Measurements from ENCODE around the gene MYO5A.

MYO5A gene

DNA sequence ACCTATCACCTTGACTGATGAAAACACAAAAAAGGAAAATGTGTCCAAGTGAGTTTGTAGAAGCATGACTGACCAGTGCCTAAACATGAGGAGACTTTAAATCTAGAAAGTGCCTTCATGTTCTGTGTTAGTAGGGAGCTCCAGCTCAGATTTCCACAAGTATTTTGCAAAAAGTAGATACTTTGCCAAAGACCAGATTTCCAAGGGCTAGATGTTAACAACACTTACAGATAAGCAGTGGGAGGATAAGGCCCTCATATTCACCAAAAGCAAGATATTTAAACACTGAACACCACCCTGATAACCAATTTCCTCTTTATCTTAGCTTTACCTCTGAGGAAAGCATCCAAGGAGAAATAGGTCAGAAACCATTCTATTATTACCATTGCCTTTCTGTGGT is 91.0 kb downstream of the MYO5A start:
- H4K91ac ChIP-seq (ENCODE audit: low read length), result no peak overlapping the region
- no peak overlapping the region for H3K14ac ChIP-seq (ENCODE audit: low read length in 2 of 2)
- no peaks in the 10 kb centered on the region for H3K9me3 ChIP-seq (ENCODE audit: control insufficient read depth, low read length)
- peaks cover 0 to 2% of the 10 kb centered on the region in 2 experiments for H3K36me3 ChIP-seq (ENCODE audit: control insufficient read depth in 1 of 2, insufficient read depth in 2 of 2, low read depth in 1 of 2, low read length in 2 of 2)
- H2AFZ ChIP-seq (ENCODE audit: low read depth, low read length), result no peak overlapping the region
- no peak overlapping the region for H3K4me2 ChIP-seq (ENCODE audit: low read length, poor library complexity, severe bottlenecking)
- no peak overlapping the region for H4K8ac ChIP-seq (ENCODE audit: low read length)
- no peak overlapping the region for H3K4ac ChIP-seq (ENCODE audit: low read depth in 1 of 2, low read length in 2 of 2)
- no peak overlapping the region for H3K9ac ChIP-seq (ENCODE audit: low read length)
- no peaks in the 10 kb centered on the region for H3K27me3 ChIP-seq (ENCODE audit: control insufficient read depth in 1 of 2, insufficient read depth in 1 of 2, low read length in 2 of 2)
- peaks cover 21% of the 10 kb centered on the region for H3K79me1 ChIP-seq (replicated peaks; ENCODE audit: low read length, poor library complexity, severe bottlenecking)
- no peak overlapping the region for H3K4me3 ChIP-seq (ENCODE audit: insufficient read depth in 1 of 2, low read depth in 1 of 2, low read length in 2 of 2)
- no peak overlapping the region for H2BK12ac ChIP-seq (ENCODE audit: low read length in 2 of 2)
- H2BK120ac ChIP-seq (ENCODE audit: low read depth, low read length), result no peak overlapping the region
- H3K18ac ChIP-seq (ENCODE audit: low read depth in 1 of 2, low read length in 2 of 2), result no peak overlapping the region
- peaks cover 2% of the 10 kb centered on the region for H3K4me1 ChIP-seq (ENCODE audit: control insufficient read depth, insufficient read depth, low read depth, low read length)
- no peak overlapping the region for H2BK5ac ChIP-seq (ENCODE audit: low read depth, low read length, poor library complexity, severe bottlenecking)
- H2AK5ac ChIP-seq (ENCODE audit: low read length, severe bottlenecking), result no peak overlapping the region
- no peak overlapping the region for H3K23ac ChIP-seq (ENCODE audit: low read length in 2 of 2)
- DNase-seq, result no peak
- no peak overlapping the region for H3K27ac ChIP-seq (ENCODE audit: low read length, poor library complexity, severe bottlenecking)
- no peak overlapping the region for H2BK15ac ChIP-seq (ENCODE audit: low read depth, poor library complexity, severe bottlenecking)

DNA sequence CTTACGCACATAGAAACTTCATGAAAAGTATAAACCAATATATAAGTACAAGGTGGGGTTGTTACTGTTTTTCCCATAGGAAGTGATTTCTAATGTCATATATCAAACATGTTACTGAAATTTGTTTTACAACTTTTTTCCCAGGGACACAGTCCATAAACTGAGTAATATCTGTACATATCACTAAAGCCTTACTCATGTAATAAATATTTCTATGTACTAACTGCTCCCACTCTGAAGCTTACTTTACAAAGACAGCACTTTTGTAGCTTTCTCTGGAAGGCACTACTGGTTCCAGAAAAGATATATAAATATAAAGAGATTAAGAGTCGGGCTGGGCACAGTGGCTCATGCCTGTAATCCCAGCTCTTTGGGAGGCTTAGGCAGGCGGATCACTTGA is 91.7 kb downstream of the MYO5A start:
- no peaks in the 10 kb centered on the region for H3K27me3 ChIP-seq (ENCODE audit: control insufficient read depth in 1 of 2, insufficient read depth in 1 of 2, low read length in 2 of 2)
- no peak overlapping the region for H3K4ac ChIP-seq (ENCODE audit: low read depth in 1 of 2, low read length in 2 of 2)
- H3K27ac ChIP-seq (ENCODE audit: low read length, poor library complexity, severe bottlenecking), result no peak overlapping the region
- no peak overlapping the region for H4K91ac ChIP-seq (ENCODE audit: low read length)
- H3K4me3 ChIP-seq (ENCODE audit: insufficient read depth in 1 of 2, low read depth in 1 of 2, low read length in 2 of 2), result no peak overlapping the region
- H2AK5ac ChIP-seq (ENCODE audit: low read length, severe bottlenecking), result no peak overlapping the region
- WGBS, result 78% methylated on average over 2 of the region's 3 CpGs
- H2BK120ac ChIP-seq (ENCODE audit: low read depth, low read length), result no peak overlapping the region
- H4K8ac ChIP-seq (ENCODE audit: low read length), result no peak overlapping the region
- peaks cover 0 to 6% of the 10 kb centered on the region in 2 experiments for H3K36me3 ChIP-seq (ENCODE audit: control insufficient read depth in 1 of 2, insufficient read depth in 2 of 2, low read depth in 1 of 2, low read length in 2 of 2)
- no peak overlapping the region for H2BK5ac ChIP-seq (ENCODE audit: low read depth, low read length, poor library complexity, severe bottlenecking)
- H2BK12ac ChIP-seq (ENCODE audit: low read length in 2 of 2), result no peak overlapping the region
- H3K4me2 ChIP-seq (ENCODE audit: low read length, poor library complexity, severe bottlenecking), result no peak overlapping the region
- no peaks in the 10 kb centered on the region for H3K9me3 ChIP-seq (ENCODE audit: control insufficient read depth, low read length)
- no peak overlapping the region for H3K14ac ChIP-seq (ENCODE audit: low read length in 2 of 2)
- no peak overlapping the region for H2AFZ ChIP-seq (ENCODE audit: low read depth, low read length)
- no peak for DNase-seq
- no peak overlapping the region for H2BK15ac ChIP-seq (ENCODE audit: low read depth, poor library complexity, severe bottlenecking)
- H3K4me1 ChIP-seq (ENCODE audit: control insufficient read depth, insufficient read depth, low read depth, low read length), result peaks cover 2% of the 10 kb centered on the region
- H3K23ac ChIP-seq (ENCODE audit: low read length in 2 of 2), result no peak overlapping the region
- peaks cover 18% of the 10 kb centered on the region for H3K79me1 ChIP-seq (replicated peaks; ENCODE audit: low read length, poor library complexity, severe bottlenecking)
- H3K18ac ChIP-seq (ENCODE audit: low read depth in 1 of 2, low read length in 2 of 2), result no peak overlapping the region
- no peak overlapping the region for H3K9ac ChIP-seq (ENCODE audit: low read length)

GRCh38 chr15:52434885-52435284 is 93.8 kb downstream of the MYO5A start:
- Histone ChIP-seq H3K27ac (ENCODE audit: low read length, poor library complexity, severe bottlenecking) (no peak overlapping the region), H3K4me2 (ENCODE audit: low read length, poor library complexity, severe bottlenecking) (no peak overlapping the region), H4K91ac (ENCODE audit: low read length) (no peak overlapping the region), H3K4me3 (ENCODE audit: insufficient read depth in 1 of 2, low read depth in 1 of 2, low read length in 2 of 2) (no peak overlapping the region), H3K18ac (ENCODE audit: low read depth in 1 of 2, low read length in 2 of 2) (no peak overlapping the region), H2AK5ac (ENCODE audit: low read length, severe bottlenecking) (no peak overlapping the region), H2AFZ (ENCODE audit: low read depth, low read length) (no peak overlapping the region), H3K36me3 (ENCODE audit: control insufficient read depth in 1 of 2, insufficient read depth in 2 of 2, low read depth in 1 of 2, low read length in 2 of 2) (peaks cover 0 to 10% of the 10 kb centered on the region in 2 experiments), H2BK12ac (ENCODE audit: low read length in 2 of 2) (no peak overlapping the region), H3K79me1 (replicated peaks; ENCODE audit: low read length, poor library complexity, severe bottlenecking) (peaks cover 19% of the 10 kb centered on the region), H3K27me3 (ENCODE audit: control insufficient read depth in 1 of 2, insufficient read depth in 1 of 2, low read length in 2 of 2) (no peaks in the 10 kb centered on the region), H3K9me3 (ENCODE audit: control insufficient read depth, low read length) (no peaks in the 10 kb centered on the region), H4K8ac (ENCODE audit: low read length) (no peak overlapping the region), H3K23ac (ENCODE audit: low read length in 2 of 2) (no peak overlapping the region), H2BK120ac (ENCODE audit: low read depth, low read length) (no peak overlapping the region), H2BK15ac (ENCODE audit: low read depth, poor library complexity, severe bottlenecking) (no peak overlapping the region), H3K4ac (ENCODE audit: low read depth in 1 of 2, low read length in 2 of 2) (no peak overlapping the region), H3K9ac (ENCODE audit: low read length) (no peak overlapping the region), H3K4me1 (ENCODE audit: control insufficient read depth, insufficient read depth, low read depth, low read length) (no peaks in the 10 kb centered on the region), H2BK5ac (ENCODE audit: low read depth, low read length, poor library complexity, severe bottlenecking) (no peak overlapping the region), H3K14ac (ENCODE audit: low read length in 2 of 2) (no peak overlapping the region)
- DNase-seq, result no peak
- 100% methylated on average over 1 of the region's 3 CpGs for whole genome bisulfite sequencing

DNA sequence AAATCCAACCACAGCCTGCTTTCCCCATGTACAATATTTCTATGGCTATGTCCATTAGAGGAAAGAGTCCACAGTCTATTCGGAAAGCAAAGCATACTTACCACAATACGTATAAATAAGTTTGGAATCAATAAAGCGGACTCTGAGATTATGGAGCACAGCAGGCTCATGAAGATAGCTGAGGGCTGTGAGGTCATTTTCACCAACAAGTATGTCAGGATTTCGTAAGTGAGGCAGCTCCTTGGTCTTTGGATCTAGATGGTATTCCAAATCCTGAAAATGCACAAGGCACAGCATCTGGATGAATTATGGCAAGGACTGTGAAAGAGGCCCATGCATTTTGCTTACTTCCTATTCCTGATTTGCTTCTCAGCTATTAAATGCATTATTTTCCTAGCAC is 100.4 kb downstream of the MYO5A start:
- Histone ChIP-seq H4K8ac (ENCODE audit: low read length) (no peak overlapping the region), H3K4me1 (ENCODE audit: control insufficient read depth, insufficient read depth, low read depth, low read length) (peaks cover 3% of the 10 kb centered on the region), H4K91ac (ENCODE audit: low read length) (no peak overlapping the region), H2BK12ac (ENCODE audit: low read length in 2 of 2) (no peak overlapping the region), H3K4me3 (ENCODE audit: insufficient read depth in 1 of 2, low read depth in 1 of 2, low read length in 2 of 2) (peak overlapping the region in 1 of 2 experiments; percentile 13), H3K27me3 (ENCODE audit: control insufficient read depth in 1 of 2, insufficient read depth in 1 of 2, low read length in 2 of 2) (no peaks in the 10 kb centered on the region), H3K36me3 (ENCODE audit: control insufficient read depth in 1 of 2, insufficient read depth in 2 of 2, low read depth in 1 of 2, low read length in 2 of 2) (peaks cover 0 to 23% of the 10 kb centered on the region in 2 experiments), H3K79me1 (replicated peaks; ENCODE audit: low read length, poor library complexity, severe bottlenecking) (peaks cover 9% of the 10 kb centered on the region), H2BK5ac (ENCODE audit: low read depth, low read length, poor library complexity, severe bottlenecking) (no peak overlapping the region), H3K9me3 (ENCODE audit: control insufficient read depth, low read length) (no peaks in the 10 kb centered on the region), H2AK5ac (ENCODE audit: low read length, severe bottlenecking) (no peak overlapping the region), H3K23ac (ENCODE audit: low read length in 2 of 2) (no peak overlapping the region), H2AFZ (ENCODE audit: low read depth, low read length) (no peak overlapping the region), H3K14ac (ENCODE audit: low read length in 2 of 2) (no peak overlapping the region), H3K4ac (ENCODE audit: low read depth in 1 of 2, low read length in 2 of 2) (no peak overlapping the region), H3K27ac (ENCODE audit: low read length, poor library complexity, severe bottlenecking) (no peak overlapping the region), H2BK15ac (ENCODE audit: low read depth, poor library complexity, severe bottlenecking) (no peak overlapping the region), H2BK120ac (ENCODE audit: low read depth, low read length) (no peak overlapping the region), H3K4me2 (ENCODE audit: low read length, poor library complexity, severe bottlenecking) (no peak overlapping the region), H3K18ac (ENCODE audit: low read depth in 1 of 2, low read length in 2 of 2) (no peak overlapping the region), H3K9ac (ENCODE audit: low read length) (peak overlapping the region; percentile 72)
- WGBS, result 94% methylated on average over 3 of the region's 4 CpGs
- DNase-seq, result no peak

Data from mesenchymal stem cell (in vitro differentiated cells and primary cell).